Mesenchymal stem cell (in vitro differentiated cells and primary cell): ENCODE results near the gene BBS7.
A peak's percentile ranks its signal among the peaks of the same experiment; 100 is the strongest.

Experiments
- DNase-seq: peaks from one replicate; pipeline ENCODE4 v3.0.0-alpha.2; 2013
- H2AFZ ChIP-seq: one replicate; pipeline ENCODE4 v1.6.1; 2013; ENCODE audit warnings: low read depth, mild to moderate bottlenecking, control low read depth, inconsistent platforms, low read length, moderate library complexity
- H2AK5ac ChIP-seq: 2 replicates; pipeline ENCODE4 v1.6.1; 2013; ENCODE audit warnings: low read length, moderate library complexity, mild to moderate bottlenecking, inconsistent platforms; ENCODE audit not compliant: severe bottlenecking
- H2BK120ac ChIP-seq: one replicate; pipeline ENCODE4 v1.6.1; 2013; ENCODE audit warnings: low read depth, mild to moderate bottlenecking, inconsistent platforms, low read length, moderate library complexity
- H2BK12ac ChIP-seq, 2 experiments: one replicate each; pipeline ENCODE4 v1.6.1; 2013; ENCODE audit warnings: inconsistent platforms in 2 of 2, low read length in 2 of 2, mild to moderate bottlenecking in 2 of 2, moderate library complexity in 2 of 2, control low read depth in 1 of 2
- H2BK15ac ChIP-seq: one replicate; pipeline ENCODE4 v1.6.1; 2013; ENCODE audit warnings: mild to moderate bottlenecking, low read depth, inconsistent platforms; ENCODE audit not compliant: poor library complexity, severe bottlenecking
- H2BK5ac ChIP-seq: 2 replicates; pipeline ENCODE4 v1.6.1; 2013; ENCODE audit warnings: low read depth, mild to moderate bottlenecking, low read length, control low read depth, inconsistent platforms; ENCODE audit not compliant: poor library complexity, severe bottlenecking
- H3K14ac ChIP-seq, 2 experiments: one replicate each; pipeline ENCODE4 v1.6.1; 2013; ENCODE audit warnings: inconsistent platforms in 2 of 2, low read length in 2 of 2, control low read depth in 1 of 2, mild to moderate bottlenecking in 1 of 2, moderate library complexity in 1 of 2
- H3K18ac ChIP-seq, 2 experiments: one replicate each; pipeline ENCODE4 v1.6.1; 2013; ENCODE audit warnings: inconsistent platforms in 2 of 2, low read length in 2 of 2, control low read depth in 1 of 2, low read depth in 1 of 2, mild to moderate bottlenecking in 1 of 2
- H3K23ac ChIP-seq, 2 experiments: one replicate each; pipeline ENCODE4 v1.6.1; 2013; ENCODE audit warnings: inconsistent platforms in 2 of 2, low read length in 2 of 2, mild to moderate bottlenecking in 2 of 2, moderate library complexity in 2 of 2, control low read depth in 1 of 2
- H3K27ac ChIP-seq: 2 replicates; pipeline ENCODE4 v1.5.1; 2013; ENCODE audit warnings: mild to moderate bottlenecking, moderate library complexity, low read length, control low read depth, inconsistent platforms; ENCODE audit not compliant: poor library complexity, severe bottlenecking
- H3K27me3 ChIP-seq, 2 experiments: 2 replicates each; pipeline versions ENCODE4 v1.6.1 to v1.7.0; 2013; ENCODE audit warnings: low read length in 2 of 2, mild to moderate bottlenecking in 2 of 2, moderate library complexity in 2 of 2, control low read depth in 1 of 2, inconsistent platforms in 1 of 2; ENCODE audit not compliant: control insufficient read depth in 1 of 2, insufficient read depth in 1 of 2
- H3K36me3 ChIP-seq, 2 experiments: 2 replicates each; pipeline versions ENCODE4 v1.6.1 to v1.7.0; 2013; ENCODE audit warnings: low read length in 2 of 2, control low read depth in 1 of 2, inconsistent platforms in 1 of 2, low read depth in 1 of 2, mild to moderate bottlenecking in 1 of 2; ENCODE audit not compliant: insufficient read depth in 2 of 2, control insufficient read depth in 1 of 2
- H3K4ac ChIP-seq, 2 experiments: one replicate each; pipeline ENCODE4 v1.6.1; 2013; ENCODE audit warnings: inconsistent platforms in 2 of 2, low read length in 2 of 2, mild to moderate bottlenecking in 2 of 2, moderate library complexity in 2 of 2, control low read depth in 1 of 2, low read depth in 1 of 2
- H3K4me1 ChIP-seq: 2 replicates; pipeline ENCODE4 v1.6.1; 2013; ENCODE audit warnings: low read depth, low read length, control low read depth; ENCODE audit not compliant: control insufficient read depth, insufficient read depth
- H3K4me2 ChIP-seq: 2 replicates; pipeline ENCODE4 v1.6.1; 2013; ENCODE audit warnings: low read length, mild to moderate bottlenecking, inconsistent platforms; ENCODE audit not compliant: poor library complexity, severe bottlenecking
- H3K4me3 ChIP-seq, 2 experiments: 2 replicates each; pipeline versions ENCODE4 v1.5.1 to v1.7.0; 2013; ENCODE audit warnings: low read length in 2 of 2, mild to moderate bottlenecking in 2 of 2, control low read depth in 1 of 2, low read depth in 1 of 2; ENCODE audit not compliant: insufficient read depth in 1 of 2
- H3K79me1 ChIP-seq: replicated peaks from 2 replicates; pipeline ENCODE4 v1.6.1; 2013; ENCODE audit warnings: mild to moderate bottlenecking, control low read depth, low read length, inconsistent platforms; ENCODE audit not compliant: poor library complexity, severe bottlenecking
- H3K9ac ChIP-seq: 2 replicates; pipeline ENCODE4 v1.7.0; 2013; ENCODE audit warnings: mild to moderate bottlenecking, low read length, moderate library complexity
- H3K9me3 ChIP-seq: 2 replicates; pipeline ENCODE4 v1.7.0; 2013; ENCODE audit warnings: mild to moderate bottlenecking, low read length; ENCODE audit not compliant: control insufficient read depth
- H4K8ac ChIP-seq: one replicate; pipeline ENCODE4 v1.6.1; 2013; ENCODE audit warnings: inconsistent platforms, mild to moderate bottlenecking, low read length, moderate library complexity
- H4K91ac ChIP-seq: one replicate; pipeline ENCODE4 v1.6.1; 2013; ENCODE audit warnings: mild to moderate bottlenecking, low read length, inconsistent platforms
- WGBS: methylation state at CpG from one replicate; pipeline ENCODE4 v1.1.7; 2013; ENCODE audit warnings: mixed read lengths; 5-methylcytosine and 5-hydroxymethylcytosine counted together

BBS7 gene

GRCh38 chr4:121814756-121815155, 55.5 kb downstream of the BBS7 start:
- Histone ChIP-seq H3K27ac (no peak overlapping the region), H2BK12ac (no peak overlapping the region)

GRCh38 chr4:121811122-121811521, 59.2 kb downstream of the BBS7 start:
- Histone ChIP-seq H2AFZ (no peak overlapping the region), H3K14ac (no peak overlapping the region)

More at GRCh38 chr4:121814756-121815155, 55.5 kb downstream of the BBS7 start:
- Histone ChIP-seq H3K27me3 (no peaks in the 10 kb centered on the region), H2BK5ac (no peak overlapping the region), H2BK120ac (no peak overlapping the region), H3K18ac (no peak overlapping the region), H3K14ac (no peak overlapping the region), H3K4me2 (no peak overlapping the region), H2AFZ (no peak overlapping the region), H3K79me1 (peaks cover 1% of the 10 kb centered on the region), H3K23ac (no peak overlapping the region), H2AK5ac (no peak overlapping the region), H3K4me1 (no peaks in the 10 kb centered on the region), H3K9ac (no peak overlapping the region), H2BK15ac (no peak overlapping the region), H3K4me3 (no peak overlapping the region), H3K36me3 (peaks cover 3 to 86% of the 10 kb centered on the region in 2 experiments), H4K8ac (no peak overlapping the region), H3K4ac (no peak overlapping the region), H3K9me3 (no peaks in the 10 kb centered on the region), H4K91ac (no peak overlapping the region)
- WGBS: 90% methylated on average over 2 of the region's 2 CpGs
- no peak for DNase-seq

GRCh38 chr4:121806411-121806810, 63.9 kb downstream of the BBS7 start:
- Histone ChIP-seq H3K23ac (no peak overlapping the region), H3K18ac (no peak overlapping the region), H2AK5ac (no peak overlapping the region), H2BK12ac (no peak overlapping the region), H2BK5ac (no peak overlapping the region), H3K4me3 (no peak overlapping the region), H3K9me3 (no peaks in the 10 kb centered on the region), H2AFZ (no peak overlapping the region), H3K4me2 (no peak overlapping the region), H3K9ac (no peak overlapping the region), H3K14ac (no peak overlapping the region), H4K8ac (no peak overlapping the region), H3K36me3 (peaks cover 16 to 76% of the 10 kb centered on the region in 2 experiments), H3K4me1 (no peaks in the 10 kb centered on the region), H2BK120ac (no peak overlapping the region), H4K91ac (no peak overlapping the region), H3K27ac (no peak overlapping the region), H3K4ac (no peak overlapping the region), H2BK15ac (no peak overlapping the region), H3K27me3 (no peaks in the 10 kb centered on the region), H3K79me1 (peaks cover 26% of the 10 kb centered on the region)
- 100% methylated on average over 2 of the region's 4 CpGs for WGBS
- no peak for DNase-seq

More at GRCh38 chr4:121811122-121811521, 59.2 kb downstream of the BBS7 start:
- no peak overlapping the region for H2BK12ac ChIP-seq
- no peak overlapping the region for H2BK5ac ChIP-seq
- no peak overlapping the region for H4K8ac ChIP-seq
- no peak overlapping the region for H3K18ac ChIP-seq
- no peak overlapping the region for H2AK5ac ChIP-seq
- H3K4me2 ChIP-seq: no peak overlapping the region
- peaks cover 7% of the 10 kb centered on the region for H3K79me1 ChIP-seq
- H3K23ac ChIP-seq: no peak overlapping the region
- H2BK15ac ChIP-seq: no peak overlapping the region
- H4K91ac ChIP-seq: no peak overlapping the region
- peaks cover 7 to 89% of the 10 kb centered on the region in 2 experiments for H3K36me3 ChIP-seq
- H3K9ac ChIP-seq: no peak overlapping the region
- no peak overlapping the region for H3K27ac ChIP-seq
- no peaks in the 10 kb centered on the region for H3K4me1 ChIP-seq
- DNase-seq: no peak
- H3K27me3 ChIP-seq: no peaks in the 10 kb centered on the region
- no peaks in the 10 kb centered on the region for H3K9me3 ChIP-seq
- no peak overlapping the region for H3K4ac ChIP-seq
- no peak overlapping the region for H2BK120ac ChIP-seq
- H3K4me3 ChIP-seq: no peak overlapping the region

- 37% methylated on average over 4 of the region's 4 CpGs for WGBS
- peak overlapping the region; percentile 97 for H3K9ac ChIP-seq
- H2BK15ac ChIP-seq: no peak overlapping the region
- peak overlapping the region; percentile 84 to 94 for H3K4me3 ChIP-seq
- H4K91ac ChIP-seq: no peak overlapping the region
- H2BK5ac ChIP-seq: no peak overlapping the region
- no peak overlapping the region for H2BK120ac ChIP-seq
- no peak overlapping the region for H3K27ac ChIP-seq
- no peak overlapping the region for H4K8ac ChIP-seq
- no peak overlapping the region for H2BK12ac ChIP-seq
- peak overlapping the region; percentile 33 for H2AFZ ChIP-seq
- no peak overlapping the region for H3K4ac ChIP-seq
- peak overlapping the region; percentile 98 for H3K4me2 ChIP-seq
- H3K4me1 ChIP-seq: no peaks in the 10 kb centered on the region
- peaks cover 14 to 36% of the 10 kb centered on the region in 2 experiments for H3K36me3 ChIP-seq
- DNase-seq: no peak
- H3K9me3 ChIP-seq: no peaks in the 10 kb centered on the region
- no peak overlapping the region for H3K23ac ChIP-seq
- no peak overlapping the region for H3K18ac ChIP-seq
- no peaks in the 10 kb centered on the region for H3K27me3 ChIP-seq
- H3K79me1 ChIP-seq: peaks cover 24% of the 10 kb centered on the region
- H2AK5ac ChIP-seq: no peak overlapping the region
- H3K14ac ChIP-seq: no peak overlapping the region
These were observed 68.6 kb downstream of the BBS7 start for GRCh38 chr4:121801715-121802075.
